Gastrocnemius medialis (tissue), 4 donors: ENCODE data around the gene KRTAP4-4.
"Not testable (repeated sequence)": the region's sequence is repeated elsewhere in the genome, so short reads cannot be mapped to it uniquely, and the experiment has no call there.

Experiments
- POLR2A ChIP-seq, 2 donors: fragments of 450-650 bp; IDR thresholded peaks; one replicate each; pipeline ENCODE4 v1.6.1; 2017; ENCODE audit warnings: antibody characterized with exemption in 2 of 2, mild to moderate bottlenecking in 2 of 2, moderate library complexity in 2 of 2
- TF ChIP-seq, protein P1 (sequence below), 5 experiments: fragments of 450-650 bp in 3 of 5; fragments of 200-600 bp in 2 of 5; sonication (generic) in 2 of 5; IDR thresholded peaks in 4 of 5; conservative IDR thresholded peaks in 1 of 5; 1 replicate in 4 of 5; 2 replicates in 1 of 5; pipeline ENCODE4 v1.5.1; 2016 to 2019; ENCODE audit warnings: antibody characterized with exemption in 5 of 5, mild to moderate bottlenecking in 3 of 5, moderate library complexity in 3 of 5

- TF ChIP-seq, protein P1, sequence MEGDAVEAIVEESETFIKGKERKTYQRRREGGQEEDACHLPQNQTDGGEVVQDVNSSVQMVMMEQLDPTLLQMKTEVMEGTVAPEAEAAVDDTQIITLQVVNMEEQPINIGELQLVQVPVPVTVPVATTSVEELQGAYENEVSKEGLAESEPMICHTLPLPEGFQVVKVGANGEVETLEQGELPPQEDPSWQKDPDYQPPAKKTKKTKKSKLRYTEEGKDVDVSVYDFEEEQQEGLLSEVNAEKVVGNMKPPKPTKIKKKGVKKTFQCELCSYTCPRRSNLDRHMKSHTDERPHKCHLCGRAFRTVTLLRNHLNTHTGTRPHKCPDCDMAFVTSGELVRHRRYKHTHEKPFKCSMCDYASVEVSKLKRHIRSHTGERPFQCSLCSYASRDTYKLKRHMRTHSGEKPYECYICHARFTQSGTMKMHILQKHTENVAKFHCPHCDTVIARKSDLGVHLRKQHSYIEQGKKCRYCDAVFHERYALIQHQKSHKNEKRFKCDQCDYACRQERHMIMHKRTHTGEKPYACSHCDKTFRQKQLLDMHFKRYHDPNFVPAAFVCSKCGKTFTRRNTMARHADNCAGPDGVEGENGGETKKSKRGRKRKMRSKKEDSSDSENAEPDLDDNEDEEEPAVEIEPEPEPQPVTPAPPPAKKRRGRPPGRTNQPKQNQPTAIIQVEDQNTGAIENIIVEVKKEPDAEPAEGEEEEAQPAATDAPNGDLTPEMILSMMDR (IDR thresholded peaks at IDR 0.05 in 4 of 5, conservative IDR thresholded peaks at IDR 0.05 in 1 of 5), result not testable (repeated sequence)
- not testable (repeated sequence) for TF ChIP-seq POLR2A (IDR thresholded peaks at IDR 0.05)
These were observed 36.6 kb downstream of the KRTAP4-4 start, which contains the start of gene KRTAP4-12 for GRCh38 chr17:41123991-41124371.
